Osteocyte (in vitro differentiated cells): Measurements from ENCODE around the gene GTF3C1. TPM values are rescaled to one million over a fixed set of nuclear protein-coding genes. Genes with fewer than 3 reads are reported as not detected.

ENCODE experiments used
- DNase-seq: peaks from one replicate; pipeline ENCODE4 v3.0.0; 2021; ENCODE audit warnings: mixed read lengths; ENCODE audit not compliant: unreplicated experiment; ENCODE audit errors: extremely low spot score
- H3K27ac Mint-ChIP-seq: one replicate; pipeline ENCODE4 v1.8.0; 2021; ENCODE audit warnings: mild to moderate bottlenecking, mixed read lengths; ENCODE audit not compliant: unreplicated experiment
- H3K27me3 Mint-ChIP-seq: one replicate; pipeline ENCODE4 v1.8.0; 2021; ENCODE audit warnings: mixed read lengths; ENCODE audit not compliant: unreplicated experiment
- H3K36me3 Mint-ChIP-seq: one replicate; pipeline ENCODE4 v1.8.0; 2021; ENCODE audit warnings: mixed read lengths; ENCODE audit not compliant: unreplicated experiment
- H3K4me1 Mint-ChIP-seq: one replicate; pipeline ENCODE4 v1.8.0; 2021; ENCODE audit warnings: mixed read lengths; ENCODE audit not compliant: unreplicated experiment
- H3K4me3 Mint-ChIP-seq: one replicate; pipeline ENCODE4 v1.8.0; 2021; ENCODE audit warnings: mild to moderate bottlenecking, moderate library complexity, mixed read lengths; ENCODE audit not compliant: unreplicated experiment
- H3K9me3 Mint-ChIP-seq: one replicate; pipeline ENCODE4 v1.8.0; 2021; ENCODE audit warnings: mixed read lengths; ENCODE audit not compliant: unreplicated experiment
- CTCF ChIP-seq: fragments of 200-600 bp; sonication (generic); IDR thresholded peaks from 2 replicates; pipeline ENCODE4 v1.5.0; 2021; ENCODE audit warnings: antibody characterized with exemption, mild to moderate bottlenecking, moderate library complexity
- total RNA-seq: library from RNA; stranded (reverse); gene quantifications from 2 replicates; pipeline ENCODE4 v1.2.1, GENCODE V29; 2021

GTF3C1 gene
- total RNA-seq, 1 donor from 2014 or later: 92.3 TPM

GRCh38 chr16:27452569-27453493, 96.9 kb downstream of the GTF3C1 start:
- TF ChIP-seq CTCF: no peak
- H3K4me1 Mint-ChIP-seq: no peaks in the 10 kb centered on the region
- no peaks in the 10 kb centered on the region for H3K27me3 Mint-ChIP-seq
- no peak overlapping the region for H3K4me3 Mint-ChIP-seq
- H3K9me3 Mint-ChIP-seq: no peaks in the 10 kb centered on the region
- no peaks in the 10 kb centered on the region for H3K36me3 Mint-ChIP-seq
- H3K27ac Mint-ChIP-seq: no peak overlapping the region
- DNase-seq: no peak

GRCh38 chr16:27450196-27450549, 99.5 kb downstream of the GTF3C1 start:
- H3K27me3 Mint-ChIP-seq: no peaks in the 10 kb centered on the region
- no peaks in the 10 kb centered on the region for H3K36me3 Mint-ChIP-seq
- no peak for TF ChIP-seq CTCF
- no peaks in the 10 kb centered on the region for H3K9me3 Mint-ChIP-seq
- no peak overlapping the region for H3K4me3 Mint-ChIP-seq
- no peak overlapping the region for H3K27ac Mint-ChIP-seq
- no peaks in the 10 kb centered on the region for H3K4me1 Mint-ChIP-seq
- no peak for DNase-seq

GRCh38 chr16:27449434-27450195, 100.1 kb downstream of the GTF3C1 start:
- Mint-ChIP-seq H3K4me1 (no peaks in the 10 kb centered on the region), H3K4me3 (no peak overlapping the region)
- DNase-seq: no peak

GRCh38 chr16:27448532-27449433, 100.9 kb downstream of the GTF3C1 start:
- Mint-ChIP-seq H3K36me3 (no peaks in the 10 kb centered on the region), H3K4me3 (no peak overlapping the region), H3K27ac (no peak overlapping the region), H3K9me3 (no peaks in the 10 kb centered on the region), H3K27me3 (no peaks in the 10 kb centered on the region), H3K4me1 (no peaks in the 10 kb centered on the region)
- no peak for TF ChIP-seq CTCF
- no peak for DNase-seq

More at GRCh38 chr16:27449434-27450195, 100.1 kb downstream of the GTF3C1 start:
- TF ChIP-seq CTCF: no peak
- Mint-ChIP-seq H3K27me3 (no peaks in the 10 kb centered on the region), H3K27ac (no peak overlapping the region), H3K9me3 (no peaks in the 10 kb centered on the region), H3K36me3 (no peaks in the 10 kb centered on the region)
